SK-N-SH (cell line): ENCODE results near the gene DOCK3. TPM values are rescaled to one million over a fixed set of nuclear protein-coding genes. Genes with fewer than 3 reads are reported as not detected.

Source experiments
- CTCF ChIA-PET: fragments of 300-600, 350-600 bp; formaldehyde crosslinking; extraction: SDS; loops from one replicate; lab custom pipeline; 2021; lab: Yijun Ruan, JAX
- POLR2A ChIA-PET: fragments of 350-600 bp; sonication (Branson Sonifier 250); formaldehyde crosslinking; extraction: SDS; loops from one replicate; lab custom pipeline; 2020; ENCODE audit warnings: antibody characterized with exemption, inconsistent platforms; lab: Yijun Ruan, JAX
- DNase-seq: peaks from one replicate; pipeline ENCODE4 v3.0.0; 2012
- H2AFZ ChIP-seq: fragments of 200-600 bp; sonication (generic); 2 replicates; pipeline ENCODE4 v1.8.1; 2016; ENCODE audit warnings: antibody characterized with exemption, mild to moderate bottlenecking, low read depth
- H3F3A ChIP-seq: fragments of 200-600 bp; sonication (generic); replicated peaks from 2 replicates; pipeline ENCODE3; 2016; ENCODE audit warnings: antibody characterized with exemption, mild to moderate bottlenecking; ENCODE audit not compliant: insufficient read depth
- H3K27ac ChIP-seq, 2 experiments: fragments of 200-500 bp in 1 of 2; fragments of 200-600 bp in 1 of 2; sonication (Bioruptor generic) in 1 of 2; sonication (generic), shearing (Covaris generic) in 1 of 2; 2 replicates each; pipeline versions ENCODE4 v1.5.1 to v1.6.1; 2014 to 2016; ENCODE audit warnings: low read depth in 2 of 2, inconsistent platforms in 1 of 2, low read length in 1 of 2, mild to moderate bottlenecking in 1 of 2, mixed read lengths in 1 of 2
- H3K27me3 ChIP-seq: fragments of 200-600 bp; sonication (generic), shearing (Covaris generic); 2 replicates; pipeline ENCODE4 v1.6.1; 2016; ENCODE audit warnings: mixed run types; ENCODE audit not compliant: insufficient read depth
- H3K36me3 ChIP-seq, 2 experiments: fragments of 200-500 bp in 1 of 2; fragments of 200-600 bp in 1 of 2; sonication (Bioruptor generic) in 1 of 2; sonication (generic) in 1 of 2; replicated peaks in 1 of 2; 2 replicates each; pipeline versions ENCODE3 to v1.5.1; 2014 to 2016; ENCODE audit warnings: low read length in 1 of 2, mild to moderate bottlenecking in 1 of 2; ENCODE audit not compliant: insufficient read depth in 2 of 2, control insufficient read depth in 1 of 2
- H3K4me1 ChIP-seq, 2 experiments: fragments of 200-500 bp in 1 of 2; fragments of 200-600 bp in 1 of 2; sonication (Bioruptor generic) in 1 of 2; sonication (generic), shearing (Covaris generic) in 1 of 2; 2 replicates each; pipeline versions ENCODE4 v1.5.1 to v1.6.1; 2014 to 2016; ENCODE audit warnings: low read depth in 1 of 2, low read length in 1 of 2, mixed run types in 1 of 2; ENCODE audit not compliant: insufficient read depth in 2 of 2, control insufficient read depth in 1 of 2
- H3K4me2 ChIP-seq: fragments of 200-600 bp; sonication (generic), shearing (Covaris generic); 2 replicates; pipeline ENCODE4 v1.6.1; 2017; ENCODE audit warnings: mixed run types
- H3K4me3 ChIP-seq, 2 experiments: fragments of 200-500 bp in 1 of 2; fragments of 200-600 bp in 1 of 2; sonication (Bioruptor generic) in 1 of 2; sonication (generic), shearing (Covaris generic) in 1 of 2; 2 replicates each; pipeline versions ENCODE4 v1.5.1 to v1.8.1; 2014 to 2016; ENCODE audit warnings: low read depth in 2 of 2, inconsistent platforms in 1 of 2, low read length in 1 of 2, mild to moderate bottlenecking in 1 of 2, mixed read lengths in 1 of 2, moderate library complexity in 1 of 2
- H3K79me2 ChIP-seq: fragments of 200-600 bp; sonication (generic); 2 replicates; pipeline ENCODE4 v1.8.1; 2017; ENCODE audit warnings: mild to moderate bottlenecking; ENCODE audit not compliant: insufficient read depth
- H3K9ac ChIP-seq: fragments of 200-600 bp; sonication (generic); 2 replicates; pipeline ENCODE4 v1.6.1; 2017; ENCODE audit warnings: mixed run types
- H3K9me2 ChIP-seq: fragments of 200-600 bp; sonication (generic); 2 replicates; pipeline ENCODE4 v1.6.1; 2017; ENCODE audit warnings: mixed run types
- H3K9me3 ChIP-seq: fragments of 200-600 bp; sonication (generic); 2 replicates; pipeline ENCODE4 v1.6.1; 2017; ENCODE audit warnings: mixed run types, mild to moderate bottlenecking, moderate library complexity
- H4K20me1 ChIP-seq: fragments of 200-600 bp; sonication (generic); 2 replicates; pipeline ENCODE4 v1.6.1; 2017; ENCODE audit warnings: mild to moderate bottlenecking, mixed run types; ENCODE audit not compliant: insufficient read depth
- CTCF ChIP-seq: fragments of 200-600 bp; sonication (generic); IDR thresholded peaks from 2 replicates; pipeline ENCODE4 v1.6.1; 2017; ENCODE audit warnings: antibody characterized with exemption, mild to moderate bottlenecking, moderate library complexity
- ELF1 ChIP-seq: IDR thresholded peaks from 2 replicates; pipeline ENCODE4 v1.4.0; 2012
- EP300 ChIP-seq, 2 experiments: IDR thresholded peaks; 2 replicates each; pipeline versions ENCODE4 v1.4.0 to v1.6.1; 2012; ENCODE audit warnings: borderline replicate concordance in 1 of 2, low read depth in 1 of 2, low read length in 1 of 2
- FOXJ3 ChIP-seq: sonication (generic); formaldehyde crosslinking; IDR thresholded peaks from 2 replicates; pipeline ENCODE4 v1.5.1; 2020; ENCODE audit warnings: mild to moderate bottlenecking, missing genetic modification reagents
- MEF2A ChIP-seq: IDR thresholded peaks from 2 replicates; pipeline ENCODE4 v1.4.0; 2012; ENCODE audit warnings: low read depth, borderline replicate concordance
- RCOR1 ChIP-seq: fragments of 150-350 bp; IDR thresholded peaks from 2 replicates; pipeline ENCODE4 v1.6.1; 2017; ENCODE audit warnings: antibody characterized with exemption, low read length
- RXRA ChIP-seq: IDR thresholded peaks from 2 replicates; pipeline ENCODE4 v1.4.0; 2012; ENCODE audit warnings: low read depth, mild to moderate bottlenecking, borderline replicate concordance
- SMC3 ChIP-seq: IDR thresholded peaks from 2 replicates; pipeline ENCODE4 v1.6.1; 2012; ENCODE audit warnings: low read depth, low read length, improper control_type of control experiment
- TEAD4 ChIP-seq: IDR thresholded peaks from 2 replicates; pipeline ENCODE4 v1.4.0; 2012; ENCODE audit warnings: mild to moderate bottlenecking, borderline replicate concordance; ENCODE audit not compliant: insufficient read depth
- USF2 ChIP-seq: fragments of 150-350 bp; IDR thresholded peaks from 2 replicates; pipeline ENCODE4 v1.6.1; 2017; ENCODE audit warnings: antibody characterized with exemption, low read length, low read depth, borderline replicate concordance
- YY1 ChIP-seq: IDR thresholded peaks from 2 replicates; pipeline ENCODE4 v1.4.0; 2012; ENCODE audit warnings: low read depth, mild to moderate bottlenecking
- WGBS: methylation state at CpG from one replicate; pipeline ENCODE4 v1.1.6; 2017; ENCODE audit warnings: low lambda C conversion rate; 5-methylcytosine and 5-hydroxymethylcytosine counted together
- polyA plus RNA-seq, 3 experiments: library from polyadenylated mRNA; depleted of rRNA; stranded (reverse); fragments of >200 nt; gene quantifications; 2 replicates each; pipeline ENCODE4 v1.2.3, GENCODE V29; 2012
- TF ChIP-seq, protein P1 (sequence below): fragments of 150-350 bp; IDR thresholded peaks from 2 replicates; pipeline ENCODE4 v1.6.1; 2016; ENCODE audit warnings: mild to moderate bottlenecking, low read depth, low read length

DOCK3 gene
- polyA plus RNA-seq, 1 of the 3 experiments (the other 2 are of a cell fraction) = 0.05 TPM

DNA sequence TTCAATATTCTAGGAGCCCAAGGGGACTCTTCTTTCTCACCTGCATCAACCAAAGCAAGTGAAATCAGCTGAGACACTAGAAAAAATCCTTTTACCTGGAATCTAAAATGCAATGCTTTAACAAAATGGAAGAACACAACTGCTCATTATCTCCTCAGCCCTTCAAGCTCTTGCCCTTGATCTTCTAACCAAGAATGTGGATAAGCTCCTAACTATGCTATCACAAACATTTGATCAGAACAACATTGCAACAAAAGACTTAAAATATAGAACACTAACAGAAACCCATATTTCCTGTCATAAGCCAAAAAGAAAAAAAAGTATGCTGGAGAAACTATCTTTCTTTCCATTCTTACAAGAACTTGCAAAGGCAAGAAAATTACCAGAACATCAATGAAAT, 728.9 kb downstream of the DOCK3 start (continued):
- TF ChIP-seq, protein P1, sequence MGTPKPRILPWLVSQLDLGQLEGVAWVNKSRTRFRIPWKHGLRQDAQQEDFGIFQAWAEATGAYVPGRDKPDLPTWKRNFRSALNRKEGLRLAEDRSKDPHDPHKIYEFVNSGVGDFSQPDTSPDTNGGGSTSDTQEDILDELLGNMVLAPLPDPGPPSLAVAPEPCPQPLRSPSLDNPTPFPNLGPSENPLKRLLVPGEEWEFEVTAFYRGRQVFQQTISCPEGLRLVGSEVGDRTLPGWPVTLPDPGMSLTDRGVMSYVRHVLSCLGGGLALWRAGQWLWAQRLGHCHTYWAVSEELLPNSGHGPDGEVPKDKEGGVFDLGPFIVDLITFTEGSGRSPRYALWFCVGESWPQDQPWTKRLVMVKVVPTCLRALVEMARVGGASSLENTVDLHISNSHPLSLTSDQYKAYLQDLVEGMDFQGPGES = no peak
- TF ChIP-seq YY1 (no peak), SMC3 (no peak), TEAD4 (no peak), MEF2A (no peak), USF2 (no peak), EP300 (IDR thresholded peaks at IDR 0.05; ENCODE audit: borderline replicate concordance in 1 of 2, low read depth in 1 of 2, low read length in 1 of 2) (no peak), CTCF (no peak)

GRCh38 chr3:51408021-51408420, 733.3 kb downstream of the DOCK3 start:
- no peak overlapping the region for H3K4me3 ChIP-seq
- no peak overlapping the region for H2AFZ ChIP-seq
- no peaks in the 10 kb centered on the region for H3F3A ChIP-seq
- no peak overlapping the region for H3K27ac ChIP-seq
- ChIA-PET CTCF (interaction anchor here (1.3 to 3.2 kb wide), 4 partner anchors 13 to 27 kb away, joined by 4 to 18 read pairs (median 6); partner anchors contain the start of gene RBM15B), POLR2A (interaction anchor here (1.7 kb wide), 1 partner anchor 11 kb away, joined by 5 read pairs; no protein-coding TSS in a partner anchor)
- H3K9me2 ChIP-seq = no peaks in the 10 kb centered on the region
- peaks cover 55% of the 10 kb centered on the region in 2 experiments for H3K36me3 ChIP-seq
- DNase-seq = no peak
- no peaks in the 10 kb centered on the region for H3K27me3 ChIP-seq
- WGBS = 79% methylated on average over 2 of the region's 2 CpGs
- H3K9ac ChIP-seq = no peak overlapping the region
- no peaks in the 10 kb centered on the region for H3K4me1 ChIP-seq
- no peaks in the 10 kb centered on the region for H4K20me1 ChIP-seq
- H3K4me2 ChIP-seq = no peak overlapping the region
- H3K9me3 ChIP-seq = no peaks in the 10 kb centered on the region
- no peaks in the 10 kb centered on the region for H3K79me2 ChIP-seq
- TF ChIP-seq RXRA (no peak), ELF1 (no peak), RCOR1 (no peak), FOXJ3 (CRISPR knock-in tag) (no peak)
- TF ChIP-seq, all 33 proteins: peak for 0
